ENCODE results near the gene ACAA1. TPM values are rescaled to one million over a fixed set of nuclear protein-coding genes. Genes with fewer than 3 reads are reported as not detected.

Gene ACAA1
- total RNA-seq, 1 experiment from 2014 or later = 24.0 TPM

DNA sequence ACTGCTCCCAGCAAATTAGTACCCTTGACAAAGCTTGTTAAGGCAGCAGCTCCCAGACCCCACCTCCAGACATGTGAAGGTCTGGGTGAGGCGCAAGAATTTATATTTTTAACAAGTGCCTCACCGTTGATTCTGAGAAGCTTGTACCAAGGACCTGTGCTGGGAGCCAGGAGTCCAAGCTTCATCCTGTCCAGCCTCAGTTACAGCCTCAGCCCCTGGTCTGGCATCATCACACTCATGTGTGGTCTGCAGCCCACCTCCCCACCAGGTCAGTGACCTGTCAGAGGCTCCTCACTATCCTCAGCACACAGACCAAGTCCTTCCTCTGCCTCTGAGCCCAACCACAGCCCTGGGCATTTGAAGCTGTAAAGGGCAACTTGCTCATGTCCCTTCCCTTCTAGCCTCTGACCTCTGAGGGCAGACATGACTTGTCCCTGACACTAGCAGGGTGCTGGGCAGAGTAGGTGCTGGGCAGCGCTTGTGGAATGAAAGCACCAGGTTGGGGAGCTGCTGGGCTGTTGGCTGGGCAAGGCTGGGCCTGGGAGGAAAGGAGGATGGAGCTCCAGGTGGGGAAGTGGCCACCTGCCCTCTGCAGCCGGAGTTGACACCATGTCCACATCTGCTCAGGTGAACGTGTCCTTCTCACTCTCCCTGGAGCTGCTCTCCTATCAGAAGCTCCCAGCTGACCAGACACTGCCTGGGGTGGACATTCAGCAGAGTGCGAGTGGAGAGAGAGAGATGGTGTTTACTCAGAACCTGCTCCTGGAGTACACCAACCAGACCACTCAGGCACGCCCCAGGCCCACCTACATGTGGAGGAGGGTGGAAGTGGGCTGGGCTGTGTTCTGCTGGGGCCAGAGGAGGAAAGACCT is 16.9 kb downstream of the ACAA1 start:
- no peak overlapping the region for H3K27ac ChIP-seq (ENCODE audit: low read depth, low read length, poor library complexity, severe bottlenecking)
- ChIA-PET CTCF (no interaction called here), POLR2A (ENCODE audit: low non-redundant PET) (no interaction called here)
- no peaks in the 10 kb centered on the region for H3K36me3 ChIP-seq (ENCODE audit: insufficient read depth, low read length, poor library complexity, severe bottlenecking)
- no peaks in the 10 kb centered on the region for H3K9me3 ChIP-seq (ENCODE audit: low read depth, low read length, poor library complexity, severe bottlenecking)
- BruUV-seq (replicated peaks) = no TSS peak
- TF ChIP-seq, protein P1, sequence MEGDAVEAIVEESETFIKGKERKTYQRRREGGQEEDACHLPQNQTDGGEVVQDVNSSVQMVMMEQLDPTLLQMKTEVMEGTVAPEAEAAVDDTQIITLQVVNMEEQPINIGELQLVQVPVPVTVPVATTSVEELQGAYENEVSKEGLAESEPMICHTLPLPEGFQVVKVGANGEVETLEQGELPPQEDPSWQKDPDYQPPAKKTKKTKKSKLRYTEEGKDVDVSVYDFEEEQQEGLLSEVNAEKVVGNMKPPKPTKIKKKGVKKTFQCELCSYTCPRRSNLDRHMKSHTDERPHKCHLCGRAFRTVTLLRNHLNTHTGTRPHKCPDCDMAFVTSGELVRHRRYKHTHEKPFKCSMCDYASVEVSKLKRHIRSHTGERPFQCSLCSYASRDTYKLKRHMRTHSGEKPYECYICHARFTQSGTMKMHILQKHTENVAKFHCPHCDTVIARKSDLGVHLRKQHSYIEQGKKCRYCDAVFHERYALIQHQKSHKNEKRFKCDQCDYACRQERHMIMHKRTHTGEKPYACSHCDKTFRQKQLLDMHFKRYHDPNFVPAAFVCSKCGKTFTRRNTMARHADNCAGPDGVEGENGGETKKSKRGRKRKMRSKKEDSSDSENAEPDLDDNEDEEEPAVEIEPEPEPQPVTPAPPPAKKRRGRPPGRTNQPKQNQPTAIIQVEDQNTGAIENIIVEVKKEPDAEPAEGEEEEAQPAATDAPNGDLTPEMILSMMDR (conservative IDR thresholded peaks at IDR 0.05; ENCODE audit: low read depth, low read length) = no peak
- no peak for TF ChIP-seq EZH2 (IDR thresholded peaks at IDR 0.05; ENCODE audit: borderline replicate concordance, low read depth, low read length, poor library complexity, severe bottlenecking)
- no peak overlapping the region for H3K4me3 ChIP-seq (ENCODE audit: low read depth, low read length, poor library complexity, severe bottlenecking)
- no peaks in the 10 kb centered on the region for H3K27me3 ChIP-seq (replicated peaks; ENCODE audit: insufficient read depth, low read depth, low read length, poor library complexity)
- H3K4me1 ChIP-seq (ENCODE audit: insufficient read depth, low read length, poor library complexity, severe bottlenecking) = no peaks in the 10 kb centered on the region
- no peak for DNase-seq (ENCODE audit: low spot score)
- intact Hi-C loops (cut with micrococcal nuclease; ENCODE audit: unreplicated experiment) = loop anchor here (5.0 to 10.0 kb wide), 2 partner anchors 165 to 362 kb away; partner anchors contain the start of gene SLC22A14

DNA sequence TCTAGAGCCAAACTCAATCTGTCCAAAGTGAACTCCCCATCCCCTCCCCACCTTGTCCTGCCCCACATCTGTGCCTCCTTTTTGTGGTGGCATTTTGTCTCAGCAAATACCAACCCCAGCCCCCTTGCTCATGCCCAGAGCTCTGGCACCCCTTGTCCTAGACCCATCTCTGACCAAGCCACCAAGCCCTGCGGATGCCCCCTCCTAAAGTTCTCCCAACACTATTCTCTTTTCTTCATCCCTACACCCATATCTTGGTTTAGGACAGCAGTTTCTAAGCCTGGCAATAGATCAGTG is 17.7 kb downstream of the ACAA1 start:
- BruUV-seq (replicated peaks) = no TSS peak
- ChIA-PET CTCF (no interaction called here), POLR2A (ENCODE audit: low non-redundant PET) (no interaction called here)
- no peak overlapping the region for H3K27ac ChIP-seq (ENCODE audit: low read depth, low read length, poor library complexity, severe bottlenecking)
- intact Hi-C loops (cut with micrococcal nuclease; ENCODE audit: unreplicated experiment) = loop anchor here (5.0 to 10.0 kb wide), 2 partner anchors 166 to 363 kb away; partner anchors contain the start of gene SLC22A14
- TF ChIP-seq, protein P1 (conservative IDR thresholded peaks at IDR 0.05; ENCODE audit: low read depth, low read length) = no peak
- no peak for TF ChIP-seq EZH2 (IDR thresholded peaks at IDR 0.05; ENCODE audit: borderline replicate concordance, low read depth, low read length, poor library complexity, severe bottlenecking)
- no peaks in the 10 kb centered on the region for H3K4me1 ChIP-seq (ENCODE audit: insufficient read depth, low read length, poor library complexity, severe bottlenecking)
- H3K27me3 ChIP-seq (replicated peaks; ENCODE audit: insufficient read depth, low read depth, low read length, poor library complexity) = no peaks in the 10 kb centered on the region
- DNase-seq (ENCODE audit: low spot score) = no peak
- H3K4me3 ChIP-seq (ENCODE audit: low read depth, low read length, poor library complexity, severe bottlenecking) = no peak overlapping the region
- H3K9me3 ChIP-seq (ENCODE audit: low read depth, low read length, poor library complexity, severe bottlenecking) = no peaks in the 10 kb centered on the region
- H3K36me3 ChIP-seq (ENCODE audit: insufficient read depth, low read length, poor library complexity, severe bottlenecking) = no peaks in the 10 kb centered on the region

DNA sequence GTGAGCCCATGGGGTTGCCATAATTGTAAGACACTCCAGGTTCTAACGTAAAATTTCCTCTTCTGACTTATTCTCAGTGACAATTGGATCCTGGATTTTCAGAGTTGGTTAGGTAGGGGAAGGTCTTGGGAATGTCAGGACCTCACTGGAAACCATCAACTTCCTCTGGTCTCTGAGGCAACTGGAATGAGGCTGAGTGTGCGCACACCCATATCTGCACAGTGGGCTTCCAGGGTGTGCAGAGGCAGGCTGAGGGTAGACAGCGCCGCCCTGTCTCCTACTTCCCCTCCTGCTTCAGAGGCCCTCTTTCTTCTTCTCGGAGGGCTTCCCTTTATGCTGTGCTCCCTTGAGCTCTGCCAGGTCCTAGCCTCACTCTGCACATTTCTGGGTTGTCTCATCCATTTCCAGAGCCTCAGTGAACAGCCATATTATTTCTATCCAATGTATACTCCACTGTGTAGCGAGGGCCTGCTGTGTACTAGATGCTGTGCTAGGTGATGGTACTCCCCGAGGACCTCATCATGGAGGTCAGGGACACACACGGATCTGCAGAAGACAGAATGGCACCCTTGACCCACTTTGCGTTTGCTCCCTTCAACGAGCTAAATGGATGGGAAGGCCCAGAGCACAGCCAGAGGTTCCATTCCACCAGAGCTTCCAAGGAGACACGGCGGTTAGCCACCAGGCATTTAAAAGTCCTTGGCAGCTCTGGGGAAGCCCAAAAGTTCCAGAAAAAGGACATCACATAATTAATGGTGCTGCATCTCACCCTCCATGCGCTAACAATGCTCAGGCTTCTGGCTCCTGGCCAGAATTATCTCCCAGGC is 18.3 kb downstream of the ACAA1 start:
- no peak overlapping the region for H3K27ac ChIP-seq (ENCODE audit: low read depth, low read length, poor library complexity, severe bottlenecking)
- TF ChIP-seq, protein P1 (conservative IDR thresholded peaks at IDR 0.05; ENCODE audit: low read depth, low read length) = no peak
- no peak for TF ChIP-seq EZH2 (IDR thresholded peaks at IDR 0.05; ENCODE audit: borderline replicate concordance, low read depth, low read length, poor library complexity, severe bottlenecking)
- intact Hi-C loops (cut with micrococcal nuclease; ENCODE audit: unreplicated experiment) = loop anchor here (5.0 to 10.0 kb wide), 2 partner anchors 166 to 364 kb away; partner anchors contain the start of gene SLC22A14
- no TSS peak for BruUV-seq (replicated peaks)
- no peaks in the 10 kb centered on the region for H3K9me3 ChIP-seq (ENCODE audit: low read depth, low read length, poor library complexity, severe bottlenecking)
- H3K27me3 ChIP-seq (replicated peaks; ENCODE audit: insufficient read depth, low read depth, low read length, poor library complexity) = no peaks in the 10 kb centered on the region
- no peaks in the 10 kb centered on the region for H3K4me1 ChIP-seq (ENCODE audit: insufficient read depth, low read length, poor library complexity, severe bottlenecking)
- H3K4me3 ChIP-seq (ENCODE audit: low read depth, low read length, poor library complexity, severe bottlenecking) = no peak overlapping the region
- CTCF ChIA-PET = no interaction called here
- no peak for DNase-seq (ENCODE audit: low spot score)
- POLR2A ChIA-PET (ENCODE audit: low non-redundant PET) = no interaction called here
- H3K36me3 ChIP-seq (ENCODE audit: insufficient read depth, low read length, poor library complexity, severe bottlenecking) = no peaks in the 10 kb centered on the region

Data from A673 (cell line).